ENCODE data around the gene HDAC4. TPM values are rescaled to one million over a fixed set of nuclear protein-coding genes. Genes with fewer than 3 reads are reported as not detected.

HDAC4 gene
- total and polyA plus RNA-seq, 2 donors (not counting 1 experiment from before 2014, with no cell fraction given), result 13.5 to 46.0 TPM

- no peak for ATAC-seq (ENCODE audit: low read depth)
- H3K4me2 ChIP-seq (replicated peaks; ENCODE audit: low read depth, low read length, poor library complexity, severe bottlenecking), result no peak overlapping the region
- CTCF ChIA-PET, result no interaction called here
- no peak for TF ChIP-seq EZH2 (IDR thresholded peaks at IDR 0.05; ENCODE audit: borderline replicate concordance, insufficient read depth, low read depth, low read length, poor library complexity, severe bottlenecking)
- no peak for TF ChIP-seq CTCF (IDR thresholded peaks at IDR 0.05)
- H4K20me1 ChIP-seq (ENCODE audit: control insufficient read depth, insufficient read depth, low read length, poor library complexity, severe bottlenecking), result peaks cover 38% of the 10 kb centered on the region
- peaks cover 39% of the 10 kb centered on the region for H3K79me2 ChIP-seq (ENCODE audit: control insufficient read depth, insufficient read depth, low read length)
- POLR2A ChIA-PET, result interaction anchor here (0.9 kb wide), 1 partner anchor 86 kb away, joined by 3 read pairs; no protein-coding TSS in a partner anchor
- Mint-ChIP-seq H3K9me3 (ENCODE audit: insufficient read depth) (no peaks in the 10 kb centered on the region), H3K27me3 (peaks cover 3% of the 10 kb centered on the region), H3K4me1 (peaks cover 60% of the 10 kb centered on the region), H3K4me3 (no peak overlapping the region), H3K27ac (no peak overlapping the region)
- H3K36me3 ChIP-seq (replicated peaks in 1 of 2; ENCODE audit: control extremely low read depth in 1 of 2, control insufficient read depth in 1 of 2, extremely low read depth in 1 of 2, insufficient read depth in 2 of 2, low read length in 1 of 2), result no peaks in the 10 kb centered on the region
- intact Hi-C loops (cut with micrococcal nuclease), result no loop called here
- H3K4me3 ChIP-seq (ENCODE audit: control extremely low read depth in 1 of 5, extremely low read depth in 1 of 5, insufficient read depth in 1 of 5, low read depth in 2 of 5, low read length in 4 of 5), result no peak overlapping the region
- WGBS (ENCODE audit: insufficient coverage), result 53% methylated on average over 3 of the region's 6 CpGs
- H3K4me1 ChIP-seq (ENCODE audit: control insufficient read depth in 2 of 2, insufficient read depth in 2 of 2, low read length in 2 of 2), result peaks cover 20 to 48% of the 10 kb centered on the region in 2 donors
- DNase-seq, result no peak
- H3K9ac ChIP-seq (ENCODE audit: low read length), result no peak overlapping the region
- H2AFZ ChIP-seq (ENCODE audit: insufficient read depth, low read depth, low read length, poor library complexity, severe bottlenecking), result no peak overlapping the region
- peaks cover 0 to 8% (median 0%) of the 10 kb centered on the region in 4 experiments for H3K27me3 ChIP-seq (replicated peaks in 1 of 4; ENCODE audit: control extremely low read depth in 1 of 4, control insufficient read depth in 3 of 4, insufficient read depth in 4 of 4, low read length in 3 of 4)
- H3K27ac ChIP-seq (ENCODE audit: low read length in 2 of 2), result no peak overlapping the region
- H3K9me3 ChIP-seq (ENCODE audit: control extremely low read depth in 1 of 3, control insufficient read depth in 2 of 3, insufficient read depth in 1 of 3, low read length in 2 of 3), result peaks cover 0 to 3% (median 0%) of the 10 kb centered on the region in 3 donors
These were observed 105.3 kb downstream of the HDAC4 start for GRCh38 chr2:239295377-239296019.

DNA sequence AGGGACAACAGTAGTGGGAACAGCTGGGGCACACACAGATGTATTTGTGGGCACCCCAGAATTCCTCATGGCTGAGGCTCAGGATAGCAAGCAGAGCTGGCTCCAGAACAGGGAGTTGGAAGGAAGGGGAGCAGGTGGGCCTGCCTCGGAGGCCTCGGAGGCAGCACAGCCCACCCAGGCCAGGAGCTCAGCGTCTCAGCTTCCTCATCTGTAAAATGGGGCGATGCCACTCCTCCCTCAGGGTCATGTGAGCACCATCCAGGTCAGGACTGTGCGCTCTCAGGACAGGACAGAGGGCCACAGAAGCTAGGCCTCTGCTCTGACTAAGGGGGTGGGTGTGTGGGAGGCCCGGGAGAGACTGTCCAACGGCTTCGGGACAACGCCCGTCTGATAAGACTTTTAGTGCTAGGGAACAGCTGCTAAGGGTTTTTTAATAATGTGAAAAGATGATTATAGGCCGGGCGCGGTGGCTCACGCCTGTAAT lies 106.2 kb downstream of the HDAC4 start:
- H3K9me3 Mint-ChIP-seq (ENCODE audit: insufficient read depth), result no peaks in the 10 kb centered on the region
- TF ChIP-seq CTCF (IDR thresholded peaks at IDR 0.05) (no peak), EZH2 (IDR thresholded peaks at IDR 0.05; ENCODE audit: borderline replicate concordance, insufficient read depth, low read depth, low read length, poor library complexity, severe bottlenecking) (no peak)
- no peak overlapping the region for H3K27ac Mint-ChIP-seq
- ATAC-seq (ENCODE audit: low read depth) (no peak), DNase-seq (no peak)
- Histone ChIP-seq H3K4me1 (ENCODE audit: control insufficient read depth in 2 of 2, insufficient read depth in 2 of 2, low read length in 2 of 2) (peaks cover 23 to 49% of the 10 kb centered on the region in 2 donors), H2AFZ (ENCODE audit: insufficient read depth, low read depth, low read length, poor library complexity, severe bottlenecking) (no peak overlapping the region), H3K4me2 (replicated peaks; ENCODE audit: low read depth, low read length, poor library complexity, severe bottlenecking) (peak overlapping the region; percentile 4), H3K4me3 (ENCODE audit: control extremely low read depth in 1 of 5, extremely low read depth in 1 of 5, insufficient read depth in 1 of 5, low read depth in 2 of 5, low read length in 4 of 5) (no peak overlapping the region), H3K27me3 (replicated peaks in 1 of 4; ENCODE audit: control extremely low read depth in 1 of 4, control insufficient read depth in 3 of 4, insufficient read depth in 4 of 4, low read length in 3 of 4) (peaks cover 0 to 8% (median 0%) of the 10 kb centered on the region in 4 experiments), H3K9me3 (ENCODE audit: control extremely low read depth in 1 of 3, control insufficient read depth in 2 of 3, insufficient read depth in 1 of 3, low read length in 2 of 3) (peaks cover 0 to 5% (median 0%) of the 10 kb centered on the region in 3 donors), H3K36me3 (replicated peaks in 1 of 2; ENCODE audit: control extremely low read depth in 1 of 2, control insufficient read depth in 1 of 2, extremely low read depth in 1 of 2, insufficient read depth in 2 of 2, low read length in 1 of 2) (no peaks in the 10 kb centered on the region), H3K9ac (ENCODE audit: low read length) (no peak overlapping the region), H3K79me2 (ENCODE audit: control insufficient read depth, insufficient read depth, low read length) (peaks cover 30% of the 10 kb centered on the region), H4K20me1 (ENCODE audit: control insufficient read depth, insufficient read depth, low read length, poor library complexity, severe bottlenecking) (peaks cover 38% of the 10 kb centered on the region), H3K27ac (ENCODE audit: low read length in 2 of 2) (no peak overlapping the region)
- peaks cover 3% of the 10 kb centered on the region for H3K27me3 Mint-ChIP-seq
- H3K4me1 Mint-ChIP-seq, result peaks cover 67% of the 10 kb centered on the region
- ChIA-PET CTCF (no interaction called here), POLR2A (no interaction called here)
- 99% methylated on average over 8 of the region's 14 CpGs for WGBS (ENCODE audit: insufficient coverage)
- intact Hi-C loops (cut with micrococcal nuclease), result loop anchor here (5.0 kb wide), 1 partner anchor 88 kb away; no protein-coding TSS in a partner anchor
- H3K4me3 Mint-ChIP-seq, result no peak overlapping the region
